ENCODE measurements around the gene SLC25A33. TPM values are rescaled to one million over a fixed set of nuclear protein-coding genes. Genes with fewer than 3 reads are reported as not detected.
A peak's percentile ranks its signal among the peaks of the same experiment; 100 is the strongest.

Gene SLC25A33
- total RNA-seq, 4 donors from 2014 or later: 2.5 to 5.5 (median 2.9) TPM

DNA sequence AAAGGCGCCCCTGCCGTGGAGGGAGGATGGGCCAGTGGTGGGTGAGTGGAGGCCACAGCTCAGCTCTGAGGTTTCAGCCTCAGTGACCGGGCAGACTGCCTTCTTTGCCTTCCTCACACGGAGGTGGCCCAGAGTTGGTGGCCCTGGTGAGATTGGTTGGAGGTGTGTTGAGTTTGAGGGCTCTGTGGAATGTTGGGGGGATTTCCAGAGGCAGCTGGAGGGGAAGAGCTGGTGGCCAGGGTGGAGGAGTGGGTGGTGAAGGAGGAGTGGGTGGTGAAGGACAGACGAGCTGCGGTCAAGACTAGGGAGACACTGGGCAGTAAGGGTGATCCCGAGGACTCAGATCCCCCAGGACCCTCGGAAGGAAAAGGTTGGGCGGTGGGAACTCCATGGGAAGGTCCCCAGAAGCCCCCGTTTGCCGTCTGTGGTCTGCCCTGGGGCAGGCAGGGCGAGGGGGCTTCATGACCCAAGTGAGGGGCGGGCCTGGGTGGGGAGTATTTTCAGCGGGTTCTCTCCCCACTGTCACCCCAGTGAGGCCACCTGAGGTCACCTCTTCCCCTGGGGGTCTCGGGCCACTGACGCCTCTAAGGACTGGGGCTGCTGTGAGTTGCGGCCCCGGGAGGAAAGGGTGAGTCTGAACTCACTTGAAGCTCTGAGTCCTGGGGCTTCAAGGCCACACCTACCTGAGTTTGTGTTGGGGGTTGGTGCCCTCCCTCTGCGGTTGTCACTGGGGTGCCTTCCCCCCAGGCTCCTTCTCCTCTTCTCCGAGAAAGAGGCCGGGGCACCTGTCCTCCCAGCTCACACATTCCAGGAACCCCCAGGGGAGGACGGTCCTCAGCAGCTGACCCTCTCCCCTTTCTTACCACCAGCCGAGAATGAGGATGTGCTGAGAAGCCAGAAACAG, 89.5 kb downstream of the SLC25A33 start:
- Histone ChIP-seq H3K36me3 (no peaks in the 10 kb centered on the region), H3K4me1 (peaks cover 0 to 22% (median 13%) of the 10 kb centered on the region in 4 donors), H3K9me3 (no peaks in the 10 kb centered on the region), H3K27me3 (no peaks in the 10 kb centered on the region), H3K4me3 (peak overlapping the region; percentile 13 to 50 (median 38)), H3K27ac (peak overlapping the region; percentile 51 to 91 (median 78))
- TF ChIP-seq, protein P1, sequence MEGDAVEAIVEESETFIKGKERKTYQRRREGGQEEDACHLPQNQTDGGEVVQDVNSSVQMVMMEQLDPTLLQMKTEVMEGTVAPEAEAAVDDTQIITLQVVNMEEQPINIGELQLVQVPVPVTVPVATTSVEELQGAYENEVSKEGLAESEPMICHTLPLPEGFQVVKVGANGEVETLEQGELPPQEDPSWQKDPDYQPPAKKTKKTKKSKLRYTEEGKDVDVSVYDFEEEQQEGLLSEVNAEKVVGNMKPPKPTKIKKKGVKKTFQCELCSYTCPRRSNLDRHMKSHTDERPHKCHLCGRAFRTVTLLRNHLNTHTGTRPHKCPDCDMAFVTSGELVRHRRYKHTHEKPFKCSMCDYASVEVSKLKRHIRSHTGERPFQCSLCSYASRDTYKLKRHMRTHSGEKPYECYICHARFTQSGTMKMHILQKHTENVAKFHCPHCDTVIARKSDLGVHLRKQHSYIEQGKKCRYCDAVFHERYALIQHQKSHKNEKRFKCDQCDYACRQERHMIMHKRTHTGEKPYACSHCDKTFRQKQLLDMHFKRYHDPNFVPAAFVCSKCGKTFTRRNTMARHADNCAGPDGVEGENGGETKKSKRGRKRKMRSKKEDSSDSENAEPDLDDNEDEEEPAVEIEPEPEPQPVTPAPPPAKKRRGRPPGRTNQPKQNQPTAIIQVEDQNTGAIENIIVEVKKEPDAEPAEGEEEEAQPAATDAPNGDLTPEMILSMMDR (IDR thresholded peaks at IDR 0.05): no peak
- TF ChIP-seq POLR2A (IDR thresholded peaks at IDR 0.05): no peak
- DNase-seq: peak in 2 of 3 donors; percentile 74 to 82

DNA sequence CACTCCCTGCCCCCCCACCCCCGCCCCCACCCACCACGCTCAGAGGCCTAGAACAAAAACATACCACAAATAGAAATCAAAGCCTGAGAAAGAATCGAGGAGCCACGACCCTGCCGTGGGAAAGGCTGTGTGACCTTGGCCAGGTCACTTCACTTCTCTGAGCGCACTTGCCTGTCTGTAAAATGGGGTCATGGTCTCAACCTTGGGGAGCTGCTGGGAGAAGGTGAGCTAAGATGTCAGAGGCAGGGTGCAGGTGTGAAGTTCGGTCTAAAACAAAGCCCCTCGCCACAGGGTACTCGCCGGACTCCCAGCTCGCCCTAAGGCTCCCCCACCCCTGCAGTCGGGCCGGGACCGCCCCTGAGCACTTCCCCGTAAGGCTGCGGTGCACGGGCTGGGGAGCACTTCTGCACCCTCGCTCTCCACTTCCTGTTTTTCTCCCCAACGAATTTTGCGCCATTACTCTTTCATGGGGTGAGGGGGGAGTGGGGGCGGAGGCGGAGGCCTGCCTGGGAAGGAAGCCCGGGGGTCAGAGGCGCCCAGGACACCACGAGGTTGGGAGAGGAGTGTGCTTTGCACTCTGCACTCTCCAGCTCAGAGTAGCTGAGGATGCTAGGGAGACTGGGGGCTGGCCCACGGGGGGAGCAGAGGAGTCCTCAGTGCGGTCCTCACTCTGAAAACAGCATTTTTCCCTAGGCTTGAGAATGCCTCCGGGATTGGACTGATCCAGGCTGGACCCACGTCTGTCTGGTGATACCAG, 90.4 kb downstream of the SLC25A33 start:
- H3K36me3 ChIP-seq: no peaks in the 10 kb centered on the region
- H3K4me3 ChIP-seq: peak overlapping the region; percentile 13 to 50 (median 38)
- DNase-seq: peak in 2 of 3 donors; percentile 89 to 93
- H3K27me3 ChIP-seq: no peaks in the 10 kb centered on the region
- no peak for TF ChIP-seq POLR2A (IDR thresholded peaks at IDR 0.05)
- H3K9me3 ChIP-seq: no peaks in the 10 kb centered on the region
- peaks cover 0 to 22% (median 13%) of the 10 kb centered on the region in 4 donors for H3K4me1 ChIP-seq
- peak overlapping the region; percentile 51 to 91 (median 78) for H3K27ac ChIP-seq

DNA sequence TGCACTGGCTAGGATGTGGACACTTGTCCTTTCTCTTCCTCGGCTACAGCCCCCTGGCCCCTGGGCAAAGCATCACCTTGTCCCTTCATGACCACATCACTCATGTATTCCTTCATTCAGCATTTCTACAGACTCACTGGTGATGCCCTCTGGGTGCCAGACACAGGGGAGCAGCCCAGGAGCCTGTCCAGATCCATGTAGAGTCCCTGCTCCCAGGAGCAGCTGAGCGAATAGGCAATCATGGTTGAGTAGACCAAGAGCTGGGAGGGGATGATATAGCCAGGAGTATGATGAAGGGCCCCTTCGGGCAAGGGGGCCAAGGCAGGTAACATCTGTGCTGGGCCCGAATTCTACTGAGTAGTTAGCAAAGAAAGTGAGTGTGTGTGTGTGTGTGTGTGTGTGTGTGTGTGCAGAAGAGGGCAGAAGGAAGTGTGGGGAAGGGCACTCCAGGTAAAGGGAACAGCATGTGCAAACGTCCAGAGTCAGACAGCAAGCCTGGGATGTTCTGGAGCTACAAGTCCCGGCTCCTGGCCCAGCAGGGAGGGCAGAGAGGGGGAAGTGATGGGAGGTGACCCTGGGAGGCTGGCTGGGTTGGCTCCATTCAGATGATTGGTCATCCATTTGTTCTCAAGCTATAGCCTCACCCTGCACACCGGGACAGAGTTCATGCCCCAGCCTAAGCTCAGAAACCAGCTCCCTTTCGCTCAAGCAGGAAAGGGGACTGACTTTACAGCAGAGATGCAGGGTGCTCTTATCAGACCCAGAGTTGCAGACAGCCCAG, 91.3 kb downstream of the SLC25A33 start:
- TF ChIP-seq POLR2A (IDR thresholded peaks at IDR 0.05): no peak
- TF ChIP-seq, protein P1 (IDR thresholded peaks at IDR 0.05): no peak
- peak overlapping the region; percentile 13 to 50 (median 38) for H3K4me3 ChIP-seq
- peaks cover 0 to 22% (median 13%) of the 10 kb centered on the region in 4 donors for H3K4me1 ChIP-seq
- no peaks in the 10 kb centered on the region for H3K36me3 ChIP-seq
- H3K27me3 ChIP-seq: no peaks in the 10 kb centered on the region
- DNase-seq: peak in 2 of 3 donors; percentile 48 to 50
- H3K9me3 ChIP-seq: no peaks in the 10 kb centered on the region
- H3K27ac ChIP-seq: peak overlapping the region; percentile 51 to 91 (median 78)

DNA sequence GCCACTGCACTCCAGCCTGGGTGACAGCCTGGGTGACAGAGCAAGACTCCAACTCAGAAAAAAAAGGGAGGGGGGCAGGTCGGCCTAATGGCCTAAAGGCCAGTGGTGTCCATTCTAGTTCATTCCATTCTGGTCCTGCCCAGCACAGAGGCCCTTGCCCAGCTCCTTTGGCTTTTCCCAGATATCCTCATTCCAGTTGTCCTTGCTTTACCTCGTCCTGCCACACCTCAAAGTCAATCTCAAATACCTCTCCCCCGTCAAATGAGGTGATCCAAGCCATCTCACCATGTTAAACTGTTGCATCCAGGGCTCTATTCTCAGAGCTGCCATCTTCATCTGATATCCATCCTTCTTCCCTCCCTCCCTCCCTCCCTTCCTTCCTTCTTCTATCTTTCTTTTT, 92.3 kb downstream of the SLC25A33 start:
- no peaks in the 10 kb centered on the region for H3K9me3 ChIP-seq
- H3K4me1 ChIP-seq: peaks cover 0 to 14% (median 7%) of the 10 kb centered on the region in 4 donors
- no peak for DNase-seq
- TF ChIP-seq, protein P1 (IDR thresholded peaks at IDR 0.05): no peak
- no peak for TF ChIP-seq POLR2A (IDR thresholded peaks at IDR 0.05)
- no peaks in the 10 kb centered on the region for H3K27me3 ChIP-seq
- H3K36me3 ChIP-seq: no peaks in the 10 kb centered on the region
- peak overlapping the region in 1 of 4 donors; percentile 91 for H3K27ac ChIP-seq
- H3K4me3 ChIP-seq: no peak overlapping the region

DNA sequence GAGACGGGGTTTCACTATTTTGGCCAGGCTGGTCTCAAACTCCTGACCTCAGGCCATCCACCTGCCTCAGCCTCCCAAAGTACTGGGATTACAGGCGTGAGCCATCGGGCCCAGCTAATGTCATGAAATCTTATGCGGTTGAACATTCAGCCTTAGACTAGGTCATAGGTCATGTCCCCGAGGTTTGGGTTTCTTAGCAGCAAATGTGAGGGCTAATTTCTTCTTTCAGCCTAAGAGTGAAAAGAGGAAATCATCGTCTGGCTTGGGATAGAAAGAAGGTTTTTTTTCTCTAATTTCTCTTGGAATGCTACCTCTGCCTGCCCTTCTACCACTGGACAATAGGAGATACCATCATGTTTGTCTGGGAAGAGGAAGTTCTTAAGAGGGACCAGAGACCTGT, 94.2 kb downstream of the SLC25A33 start:
- Histone ChIP-seq H3K27ac (no peak overlapping the region), H3K27me3 (no peaks in the 10 kb centered on the region), H3K36me3 (no peaks in the 10 kb centered on the region), H3K9me3 (no peaks in the 10 kb centered on the region), H3K4me1 (peaks cover 0 to 6% (median under 1%) of the 10 kb centered on the region in 4 donors), H3K4me3 (no peak overlapping the region)
- TF ChIP-seq POLR2A (IDR thresholded peaks at IDR 0.05): no peak
- TF ChIP-seq, protein P1 (IDR thresholded peaks at IDR 0.05): no peak
- DNase-seq: no peak

Data from Peyer's patch (tissue), 4 donors.